GM23248 (cell line): ENCODE measurements around the gene CLIP2. TPM values are rescaled to one million over a fixed set of nuclear protein-coding genes. Genes with fewer than 3 reads are reported as not detected.
A peak's percentile ranks its signal among the peaks of the same experiment; 100 is the strongest.
"Not testable (repeated sequence)": the region's sequence is repeated elsewhere in the genome, so short reads cannot be mapped to it uniquely, and the experiment has no call there.

Experiments
- DNase-seq: peaks from one replicate; pipeline ENCODE4 v3.0.0-alpha.2; 2015
- H2AFZ ChIP-seq: fragments of 200-600 bp; sonication (generic); 2 replicates; pipeline ENCODE4 v1.6.1; 2016; ENCODE audit warnings: antibody characterized with exemption
- H3F3A ChIP-seq: fragments of 200-600 bp; sonication (generic); 2 replicates; pipeline ENCODE4 v1.6.1; 2016; ENCODE audit warnings: mild to moderate bottlenecking, antibody characterized with exemption, mixed run types; ENCODE audit not compliant: insufficient read depth
- H3K27ac ChIP-seq: fragments of 200-600 bp; sonication (generic); 2 replicates; pipeline ENCODE4 v1.5.1; 2016; ENCODE audit warnings: mild to moderate bottlenecking
- H3K27me3 ChIP-seq: fragments of 200-600 bp; sonication (generic); replicated peaks from 2 replicates; pipeline ENCODE4 v1.6.1; 2016; ENCODE audit warnings: mild to moderate bottlenecking; ENCODE audit not compliant: insufficient read depth
- H3K36me3 ChIP-seq: fragments of 200-600 bp; sonication (generic); 2 replicates; pipeline ENCODE4 v1.6.1; 2016; ENCODE audit warnings: low read depth, mild to moderate bottlenecking
- H3K4me1 ChIP-seq: fragments of 200-600 bp; sonication (generic); 2 replicates; pipeline ENCODE4 v1.6.1; 2016; ENCODE audit warnings: mild to moderate bottlenecking; ENCODE audit not compliant: insufficient read depth
- H3K4me2 ChIP-seq: fragments of 200-600 bp; sonication (generic); one replicate; pipeline ENCODE4 v1.6.1; 2016; ENCODE audit warnings: mild to moderate bottlenecking; ENCODE audit not compliant: unreplicated experiment
- H3K4me3 ChIP-seq: fragments of 200-600 bp; sonication (generic); 2 replicates; pipeline ENCODE4 v1.5.1; 2016; ENCODE audit warnings: mild to moderate bottlenecking
- H3K79me2 ChIP-seq: fragments of 200-600 bp; sonication (generic); 2 replicates; pipeline ENCODE4 v1.6.1; 2016; ENCODE audit warnings: mild to moderate bottlenecking; ENCODE audit not compliant: insufficient read depth
- H3K9ac ChIP-seq: fragments of 200-600 bp; sonication (generic); 2 replicates; pipeline ENCODE4 v1.6.1; 2016; ENCODE audit warnings: mild to moderate bottlenecking
- H3K9me2 ChIP-seq: fragments of 200-600 bp; sonication (generic); 2 replicates; pipeline ENCODE4 v1.6.1; 2016; ENCODE audit warnings: mixed run types, mild to moderate bottlenecking, moderate library complexity; ENCODE audit not compliant: insufficient read depth
- H3K9me3 ChIP-seq: fragments of 200-600 bp; sonication (generic); one replicate; pipeline ENCODE4 v1.6.1; 2017; ENCODE audit warnings: low read depth
- H4K20me1 ChIP-seq: fragments of 200-600 bp; sonication (generic); 2 replicates; pipeline ENCODE4 v1.6.0; 2016; ENCODE audit not compliant: insufficient read depth
- EZH2 ChIP-seq: fragments of 200-600 bp; sonication (generic); IDR thresholded peaks from 2 replicates; pipeline ENCODE4 v1.6.1; 2018; ENCODE audit warnings: antibody characterized with exemption, mild to moderate bottlenecking; ENCODE audit not compliant: insufficient read depth, poor library complexity, severe bottlenecking
- EZH2phosphoT487 ChIP-seq: fragments of 200-600 bp; sonication (generic); IDR thresholded peaks from 2 replicates; pipeline ENCODE4 v1.6.1; 2018; ENCODE audit warnings: antibody characterized with exemption, moderate library complexity, mild to moderate bottlenecking, low read depth; ENCODE audit not compliant: insufficient read depth
- WGBS, 2 experiments: methylation state at CpG; one replicate each; pipeline ENCODE4 v1.1.6; 2015 to 2017; ENCODE audit warnings: low lambda C conversion rate in 2 of 2, low coverage in 1 of 2; ENCODE audit errors: missing lambda C conversion rate in 2 of 2; 5-methylcytosine and 5-hydroxymethylcytosine counted together
- in situ Hi-C: fragments of 300-500 bp; cut with MboI; formaldehyde crosslinking; loops from 2 replicates; pipeline ENCODE4 v1.15.0; 2020
- polyA plus RNA-seq: library from polyadenylated mRNA; unstranded; fragments of >200 nt; fragmentation: Nextera tagmentation; extraction: Ambion mirVana; gene quantifications from 2 replicates; pipeline ENCODE4 v1.2.1, GENCODE V29; 2016
- total RNA-seq: library from RNA; depleted of rRNA; stranded (reverse); fragments of >200 nt; shearing (Covaris generic); gene quantifications from 2 replicates; pipeline ENCODE4 v1.2.3, GENCODE V29; 2014

Gene CLIP2
- total and polyA plus RNA-seq, 2 experiments from 2014 or later, result 13.2 to 40.7 TPM

DNA sequence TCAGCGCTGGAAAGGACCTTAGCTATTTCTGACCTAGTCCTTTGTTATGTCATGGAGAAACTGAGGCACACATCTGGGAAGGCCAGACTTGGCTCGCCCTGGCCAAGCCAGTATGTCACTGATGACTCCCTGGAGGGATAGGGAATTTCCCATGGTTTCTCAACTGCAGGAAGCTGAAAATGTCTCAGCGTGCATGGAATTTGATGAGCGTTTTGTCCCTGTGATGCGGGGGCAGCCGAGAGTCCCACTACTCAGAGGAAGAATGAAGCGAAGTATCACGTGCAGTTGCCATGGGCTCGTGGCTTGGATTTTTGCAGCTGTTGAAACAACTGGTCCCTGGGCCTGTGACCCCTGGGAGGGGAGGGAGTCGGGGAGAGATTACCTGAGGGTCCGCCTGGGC, 44.8 kb downstream of the CLIP2 start:
- no peak overlapping the region for H3K4me3 ChIP-seq
- TF ChIP-seq EZH2phosphoT487 (no peak), EZH2 (no peak)
- peaks cover 7% of the 10 kb centered on the region for H3K79me2 ChIP-seq
- in situ Hi-C loops, result no loop called here
- WGBS, 2 experiments, result 38 to 44% methylated on average over 11 of the region's 11 CpGs
- no peaks in the 10 kb centered on the region for H3K27me3 ChIP-seq
- H2AFZ ChIP-seq, result no peak overlapping the region
- H3K9me3 ChIP-seq, result no peaks in the 10 kb centered on the region
- H3K27ac ChIP-seq, result peak overlapping the region; percentile 65
- H4K20me1 ChIP-seq, result no peaks in the 10 kb centered on the region
- no peaks in the 10 kb centered on the region for H3K36me3 ChIP-seq
- no peaks in the 10 kb centered on the region for H3F3A ChIP-seq
- peak overlapping the region; percentile 62 for H3K9ac ChIP-seq
- H3K4me2 ChIP-seq, result no peak overlapping the region
- no peaks in the 10 kb centered on the region for H3K9me2 ChIP-seq
- DNase-seq, result peak; percentile 83
- H3K4me1 ChIP-seq, result peaks cover 4% of the 10 kb centered on the region

- no peak for DNase-seq
- H4K20me1 ChIP-seq, result no peaks in the 10 kb centered on the region
- H3K9me3 ChIP-seq, result no peaks in the 10 kb centered on the region
- H3F3A ChIP-seq, result peaks cover 1% of the 10 kb centered on the region; the same call in 1 of the 2 replicates
- H3K4me1 ChIP-seq, result peaks cover 4% of the 10 kb centered on the region
- no peak overlapping the region for H3K27ac ChIP-seq
- H3K27me3 ChIP-seq, result no peaks in the 10 kb centered on the region
- H3K36me3 ChIP-seq, result no peaks in the 10 kb centered on the region
- WGBS, 2 experiments, result 96 to 99% methylated on average over 7 to 9 of the region's 9 CpGs
- TF ChIP-seq EZH2phosphoT487 (no peak), EZH2 (no peak)
- no peak overlapping the region for H3K9ac ChIP-seq
- H3K4me3 ChIP-seq, result no peak overlapping the region
- no peaks in the 10 kb centered on the region for H3K9me2 ChIP-seq
- in situ Hi-C loops, result no loop called here
- H3K79me2 ChIP-seq, result peaks cover 6% of the 10 kb centered on the region; the same call in 1 of the 2 replicates
- H3K4me2 ChIP-seq, result no peak overlapping the region
- no peak overlapping the region for H2AFZ ChIP-seq
These were observed 48.7 kb downstream of the CLIP2 start for GRCh38 chr7:74337926-74338325.

DNA sequence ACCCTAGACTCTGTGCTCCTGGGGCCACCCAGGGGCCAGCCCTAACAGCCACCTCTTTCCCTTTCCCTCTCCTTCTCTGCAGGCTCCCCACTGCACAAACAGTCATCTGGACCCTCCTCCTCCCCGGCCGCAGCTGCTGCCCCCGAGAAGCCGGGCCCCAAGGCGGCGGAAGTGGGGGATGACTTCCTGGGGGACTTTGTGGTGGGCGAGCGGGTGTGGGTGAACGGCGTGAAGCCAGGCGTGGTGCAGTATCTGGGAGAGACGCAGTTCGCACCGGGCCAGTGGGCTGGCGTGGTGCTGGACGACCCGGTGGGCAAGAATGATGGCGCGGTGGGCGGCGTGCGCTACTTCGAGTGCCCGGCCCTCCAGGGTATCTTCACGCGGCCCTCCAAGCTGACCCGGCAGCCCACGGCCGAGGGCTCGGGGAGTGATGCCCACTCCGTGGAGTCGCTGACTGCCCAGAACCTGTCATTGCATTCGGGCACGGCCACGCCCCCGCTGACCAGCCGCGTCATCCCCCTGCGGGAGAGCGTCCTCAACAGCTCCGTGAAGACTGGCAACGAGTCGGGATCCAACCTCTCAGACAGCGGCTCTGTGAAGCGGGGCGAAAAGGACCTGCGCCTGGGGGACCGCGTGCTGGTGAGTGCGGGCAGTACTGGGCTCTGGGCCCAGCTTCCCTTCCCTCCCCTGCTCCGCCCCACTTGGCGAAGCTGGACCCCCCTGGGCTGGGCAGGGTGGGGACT, 49.3 kb downstream of the CLIP2 start:
- Histone ChIP-seq H3F3A (peaks cover 6% of the 10 kb centered on the region; the same call in 1 of the 2 replicates), H3K4me3 (no peak overlapping the region), H3K9me2 (no peaks in the 10 kb centered on the region), H3K9me3 (no peaks in the 10 kb centered on the region), H2AFZ (no peak overlapping the region), H3K36me3 (no peaks in the 10 kb centered on the region), H3K27me3 (no peaks in the 10 kb centered on the region), H3K4me1 (peaks cover 7% of the 10 kb centered on the region), H4K20me1 (no peaks in the 10 kb centered on the region), H3K4me2 (no peak overlapping the region), H3K27ac (no peak overlapping the region), H3K79me2 (peaks cover under 1% of the 10 kb centered on the region; the same call in 1 of the 2 replicates), H3K9ac (no peak overlapping the region)
- in situ Hi-C loops, result no loop called here
- TF ChIP-seq EZH2phosphoT487 (no peak), EZH2 (no peak)
- WGBS, 2 experiments, result 95 to 97% methylated on average over 39 to 51 of the region's 52 CpGs
- DNase-seq, result no peak

GRCh38 chr7:74339648-74340047, 50.4 kb downstream of the CLIP2 start:
- H3K4me2 ChIP-seq, H3K79me2 ChIP-seq, H4K20me1 ChIP-seq, H3K27ac ChIP-seq, H3K9ac ChIP-seq, H3K36me3 ChIP-seq, H3F3A ChIP-seq, H3K9me2 ChIP-seq, H3K27me3 ChIP-seq, H2AFZ ChIP-seq, DNase-seq, H3K4me3 ChIP-seq, in situ Hi-C loops, H3K9me3 ChIP-seq: not testable (repeated sequence)
- WGBS, 2 experiments, result 100% methylated on average over 2 of the region's 2 CpGs
- peaks cover 11% of the 10 kb centered on the region for H3K4me1 ChIP-seq
